ENCODE results near the gene ERC1.

The ERC1 gene

GRCh38 chr12:1375323-1375722 lies 384.3 kb downstream of the ERC1 start:
- no peak overlapping the region for H3K4me3 ChIP-seq (ENCODE audit: low read depth, low read length)
- DNase-seq (ENCODE audit: low read depth) = no peak
- no peak for TF ChIP-seq CTCF (IDR thresholded peaks at IDR 0.05; ENCODE audit: low read depth, low read length)
- TF ChIP-seq MAX (IDR thresholded peaks at IDR 0.05; ENCODE audit: low read depth, low read length) = no peak
- TF ChIP-seq MYC (IDR thresholded peaks at IDR 0.05; ENCODE audit: low read depth, low read length) = no peak
- TF ChIP-seq POLR2A (IDR thresholded peaks at IDR 0.05; ENCODE audit: extremely low read depth, insufficient read length) = no peak

GRCh38 chr12:1377117-1377516 lies 386.1 kb downstream of the ERC1 start:
- no peak for DNase-seq (ENCODE audit: low read depth)
- no peak overlapping the region for H3K4me3 ChIP-seq (ENCODE audit: low read depth, low read length)
- TF ChIP-seq MAX (IDR thresholded peaks at IDR 0.05; ENCODE audit: low read depth, low read length) (no peak), POLR2A (IDR thresholded peaks at IDR 0.05; ENCODE audit: extremely low read depth, insufficient read length) (no peak), CTCF (IDR thresholded peaks at IDR 0.05; ENCODE audit: low read depth, low read length) (no peak), MYC (IDR thresholded peaks at IDR 0.05; ENCODE audit: low read depth, low read length) (no peak)

GRCh38 chr12:1377681-1378080 lies 386.7 kb downstream of the ERC1 start:
- TF ChIP-seq MYC (IDR thresholded peaks at IDR 0.05; ENCODE audit: low read depth, low read length) = no peak
- no peak for TF ChIP-seq CTCF (IDR thresholded peaks at IDR 0.05; ENCODE audit: low read depth, low read length)
- no peak for TF ChIP-seq MAX (IDR thresholded peaks at IDR 0.05; ENCODE audit: low read depth, low read length)
- no peak for TF ChIP-seq POLR2A (IDR thresholded peaks at IDR 0.05; ENCODE audit: extremely low read depth, insufficient read length)
- H3K4me3 ChIP-seq (ENCODE audit: low read depth, low read length) = no peak overlapping the region

GRCh38 chr12:1380171-1380851 lies 389.3 kb downstream of the ERC1 start:
- DNase-seq (ENCODE audit: low read depth) = no peak
- H3K4me3 ChIP-seq (ENCODE audit: low read depth, low read length) = no peak overlapping the region
- TF ChIP-seq MYC (IDR thresholded peaks at IDR 0.05; ENCODE audit: low read depth, low read length) (no peak), CTCF (IDR thresholded peaks at IDR 0.05; ENCODE audit: low read depth, low read length) (no peak), MAX (IDR thresholded peaks at IDR 0.05; ENCODE audit: low read depth, low read length) (no peak), POLR2A (IDR thresholded peaks at IDR 0.05; ENCODE audit: extremely low read depth, insufficient read length) (no peak)

More at GRCh38 chr12:1377681-1378080, 386.7 kb downstream of the ERC1 start:
- DNase-seq (ENCODE audit: low read depth) = no peak

- DNase-seq (ENCODE audit: low read depth) = no peak
- no peak for TF ChIP-seq MAX (IDR thresholded peaks at IDR 0.05; ENCODE audit: low read depth, low read length)
- no peak for TF ChIP-seq MYC (IDR thresholded peaks at IDR 0.05; ENCODE audit: low read depth, low read length)
- no peak for TF ChIP-seq CTCF (IDR thresholded peaks at IDR 0.05; ENCODE audit: low read depth, low read length)
- no peak for TF ChIP-seq POLR2A (IDR thresholded peaks at IDR 0.05; ENCODE audit: extremely low read depth, insufficient read length)
- H3K4me3 ChIP-seq (ENCODE audit: low read depth, low read length) = no peak overlapping the region
These were observed 391.1 kb downstream of the ERC1 start for GRCh38 chr12:1382151-1382550.

Data from NB4 (cell line).